Testis (tissue), 2 donors: ENCODE results near the gene CTSS.
"Not testable (repeated sequence)": the region's sequence is repeated elsewhere in the genome, so short reads cannot be mapped to it uniquely, and the experiment has no call there.

Experiments used
- CTCF ChIP-seq, 3 experiments: fragments of 450-650 bp in 2 of 3; fragments of 200-600 bp in 1 of 3; sonication (generic) in 1 of 3; IDR thresholded peaks; one replicate each; pipeline ENCODE4 v1.5.1; 2016 to 2019; ENCODE audit warnings: antibody characterized with exemption in 3 of 3, mild to moderate bottlenecking in 2 of 3, moderate library complexity in 1 of 3
- POLR2A ChIP-seq: fragments of 450-650 bp; IDR thresholded peaks from one replicate; pipeline ENCODE4 v1.6.1; 2017; ENCODE audit warnings: antibody characterized with exemption, mild to moderate bottlenecking, moderate library complexity

DNA sequence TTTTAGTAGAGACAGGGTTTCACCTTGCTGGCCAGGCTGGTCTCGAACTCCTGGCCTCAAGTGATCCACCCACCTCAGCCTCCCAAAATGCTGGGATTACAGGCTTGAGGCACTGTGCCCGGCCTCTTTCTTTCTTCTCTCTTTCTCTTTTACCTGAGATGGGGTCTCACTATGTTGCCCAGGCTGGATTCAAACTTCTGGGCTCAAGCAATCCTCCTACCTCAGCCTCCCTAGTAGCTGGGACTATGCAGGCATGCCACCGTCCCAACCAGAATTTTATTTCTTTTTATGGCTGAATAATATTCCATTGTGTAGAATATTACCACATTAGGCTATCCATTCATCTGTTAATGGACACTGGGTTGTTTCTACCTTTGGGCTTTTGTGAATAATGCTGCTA is 28.2 kb upstream of the CTSS start:
- not testable (repeated sequence) for TF ChIP-seq CTCF (IDR thresholded peaks at IDR 0.05); POLR2A
